Measurements from ENCODE around the gene SSBP3.
"Not testable (repeated sequence)": the region's sequence is repeated elsewhere in the genome, so short reads cannot be mapped to it uniquely, and the experiment has no call there.

Gene SSBP3

GRCh38 chr1:54391450-54392209, 14.6 kb downstream of the SSBP3 start:
- Histone ChIP-seq H3K27me3 (ENCODE audit: insufficient read depth, insufficient read length) (no peaks in the 10 kb centered on the region), H3K4me1 (ENCODE audit: insufficient read depth, insufficient read length) (peaks cover 22% of the 10 kb centered on the region), H3K4me3 (ENCODE audit: insufficient read length, low read depth) (no peak overlapping the region), H3K9me3 (ENCODE audit: insufficient read depth, low read length) (no peaks in the 10 kb centered on the region), H3K9ac (ENCODE audit: insufficient read length, low read depth) (peak overlapping the region; percentile 57), H3K36me3 (ENCODE audit: insufficient read depth, insufficient read length, low read length) (peaks cover 88% of the 10 kb centered on the region)
- TF ChIP-seq YY1 (IDR thresholded peaks at IDR 0.05; ENCODE audit: insufficient read depth, insufficient read length) (no peak), SUZ12 (IDR thresholded peaks at IDR 0.05; ENCODE audit: extremely low read depth, insufficient read depth, insufficient read length) (no peak), ZNF274 (IDR thresholded peaks at IDR 0.05; ENCODE audit: low read depth, low read length) (no peak)
- DNase-seq (ENCODE audit: low read depth, low spot score) = no peak

- Histone ChIP-seq H3K4me3 (ENCODE audit: insufficient read length, low read depth) (no peak overlapping the region), H3K36me3 (ENCODE audit: insufficient read depth, insufficient read length, low read length) (peaks cover 89% of the 10 kb centered on the region), H3K27me3 (ENCODE audit: insufficient read depth, insufficient read length) (no peaks in the 10 kb centered on the region), H3K9ac (ENCODE audit: insufficient read length, low read depth) (no peak overlapping the region), H3K4me1 (ENCODE audit: insufficient read depth, insufficient read length) (peaks cover 26% of the 10 kb centered on the region), H3K9me3 (ENCODE audit: insufficient read depth, low read length) (no peaks in the 10 kb centered on the region)
- DNase-seq (ENCODE audit: low read depth, low spot score) = no peak
- TF ChIP-seq YY1 (IDR thresholded peaks at IDR 0.05; ENCODE audit: insufficient read depth, insufficient read length) (no peak), SUZ12 (IDR thresholded peaks at IDR 0.05; ENCODE audit: extremely low read depth, insufficient read depth, insufficient read length) (no peak), ZNF274 (IDR thresholded peaks at IDR 0.05; ENCODE audit: low read depth, low read length) (no peak)
These were observed 15.5 kb downstream of the SSBP3 start for GRCh38 chr1:54390655-54391054.

- not testable (repeated sequence) for H3K9ac ChIP-seq (ENCODE audit: insufficient read length, low read depth); H3K27me3 ChIP-seq (ENCODE audit: insufficient read depth, insufficient read length); H3K4me3 ChIP-seq (ENCODE audit: insufficient read length, low read depth); H3K9me3 ChIP-seq (ENCODE audit: insufficient read depth, low read length); DNase-seq (ENCODE audit: low read depth, low spot score)
- Histone ChIP-seq H3K4me1 (ENCODE audit: insufficient read depth, insufficient read length) (peaks cover 32% of the 10 kb centered on the region), H3K36me3 (ENCODE audit: insufficient read depth, insufficient read length, low read length) (peaks cover 89% of the 10 kb centered on the region)
These were observed 16.6 kb downstream of the SSBP3 start for GRCh38 chr1:54389608-54390007.

GRCh38 chr1:54387419-54387818, 18.8 kb downstream of the SSBP3 start:
- Histone ChIP-seq H3K9ac (ENCODE audit: insufficient read length, low read depth) (no peak overlapping the region), H3K4me1 (ENCODE audit: insufficient read depth, insufficient read length) (peaks cover 24% of the 10 kb centered on the region), H3K36me3 (ENCODE audit: insufficient read depth, insufficient read length, low read length) (peaks cover 74% of the 10 kb centered on the region), H3K27me3 (ENCODE audit: insufficient read depth, insufficient read length) (no peaks in the 10 kb centered on the region), H3K4me3 (ENCODE audit: insufficient read length, low read depth) (no peak overlapping the region), H3K9me3 (ENCODE audit: insufficient read depth, low read length) (no peaks in the 10 kb centered on the region)
- TF ChIP-seq YY1 (IDR thresholded peaks at IDR 0.05; ENCODE audit: insufficient read depth, insufficient read length) (no peak), ZNF274 (IDR thresholded peaks at IDR 0.05; ENCODE audit: low read depth, low read length) (no peak), SUZ12 (IDR thresholded peaks at IDR 0.05; ENCODE audit: extremely low read depth, insufficient read depth, insufficient read length) (no peak)
- DNase-seq (ENCODE audit: low read depth, low spot score) = no peak

- Histone ChIP-seq H3K4me3 (ENCODE audit: insufficient read length, low read depth) (no peak overlapping the region), H3K36me3 (ENCODE audit: insufficient read depth, insufficient read length, low read length) (peaks cover 67% of the 10 kb centered on the region), H3K9me3 (ENCODE audit: insufficient read depth, low read length) (no peaks in the 10 kb centered on the region), H3K9ac (ENCODE audit: insufficient read length, low read depth) (no peak overlapping the region), H3K27me3 (ENCODE audit: insufficient read depth, insufficient read length) (no peaks in the 10 kb centered on the region), H3K4me1 (ENCODE audit: insufficient read depth, insufficient read length) (peaks cover 15% of the 10 kb centered on the region)
- DNase-seq (ENCODE audit: low read depth, low spot score) = no peak
- no peak for TF ChIP-seq ZNF274 (IDR thresholded peaks at IDR 0.05; ENCODE audit: low read depth, low read length)
- TF ChIP-seq YY1 (IDR thresholded peaks at IDR 0.05; ENCODE audit: insufficient read depth, insufficient read length) = no peak
- TF ChIP-seq SUZ12 (IDR thresholded peaks at IDR 0.05; ENCODE audit: extremely low read depth, insufficient read depth, insufficient read length) = no peak
These were observed 20.5 kb downstream of the SSBP3 start for GRCh38 chr1:54385727-54386022.

GRCh38 chr1:54384918-54385726, 21.1 kb downstream of the SSBP3 start:
- Histone ChIP-seq H3K9ac (ENCODE audit: insufficient read length, low read depth) (no peak overlapping the region), H3K27me3 (ENCODE audit: insufficient read depth, insufficient read length) (no peaks in the 10 kb centered on the region), H3K36me3 (ENCODE audit: insufficient read depth, insufficient read length, low read length) (peaks cover 67% of the 10 kb centered on the region), H3K9me3 (ENCODE audit: insufficient read depth, low read length) (no peaks in the 10 kb centered on the region), H3K4me3 (ENCODE audit: insufficient read length, low read depth) (no peak overlapping the region), H3K4me1 (ENCODE audit: insufficient read depth, insufficient read length) (peaks cover 15% of the 10 kb centered on the region)
- no peak for DNase-seq (ENCODE audit: low read depth, low spot score)
- TF ChIP-seq YY1 (IDR thresholded peaks at IDR 0.05; ENCODE audit: insufficient read depth, insufficient read length) = no peak
- TF ChIP-seq SUZ12 (IDR thresholded peaks at IDR 0.05; ENCODE audit: extremely low read depth, insufficient read depth, insufficient read length) = no peak
- no peak for TF ChIP-seq ZNF274 (IDR thresholded peaks at IDR 0.05; ENCODE audit: low read depth, low read length)

GRCh38 chr1:54384471-54384870, 21.7 kb downstream of the SSBP3 start:
- H3K4me3 ChIP-seq (ENCODE audit: insufficient read length, low read depth) = no peak overlapping the region
- peaks cover 22% of the 10 kb centered on the region for H3K4me1 ChIP-seq (ENCODE audit: insufficient read depth, insufficient read length)
- peaks cover 67% of the 10 kb centered on the region for H3K36me3 ChIP-seq (ENCODE audit: insufficient read depth, insufficient read length, low read length)
- no peaks in the 10 kb centered on the region for H3K9me3 ChIP-seq (ENCODE audit: insufficient read depth, low read length)
- DNase-seq (ENCODE audit: low read depth, low spot score) = no peak
- H3K27me3 ChIP-seq (ENCODE audit: insufficient read depth, insufficient read length) = no peaks in the 10 kb centered on the region
- no peak overlapping the region for H3K9ac ChIP-seq (ENCODE audit: insufficient read length, low read depth)
- TF ChIP-seq YY1 (IDR thresholded peaks at IDR 0.05; ENCODE audit: insufficient read depth, insufficient read length) = no peak
- TF ChIP-seq ZNF274 (IDR thresholded peaks at IDR 0.05; ENCODE audit: low read depth, low read length) = no peak
- TF ChIP-seq SUZ12 (IDR thresholded peaks at IDR 0.05; ENCODE audit: extremely low read depth, insufficient read depth, insufficient read length) = no peak
